Motor neuron (in vitro differentiated cells): ENCODE measurements around the gene SLC5A9. TPM values are rescaled to one million over a fixed set of nuclear protein-coding genes. Genes with fewer than 3 reads are reported as not detected.

Experiments
- ATAC-seq, 8 experiments: fragments of 200-7000 bp; cut with Tn5 transposase; replicated peaks in 6 of 8; 2 replicates each; pipeline ENCODE4 v1.8.0; 2021; ENCODE audit warnings: mild to moderate bottlenecking in 8 of 8, moderate library complexity in 8 of 8
- H3K27ac ChIP-seq, 2 donors: fragments of 250-450 bp; sonication (Bioruptor Pico); 2 replicates each; pipeline ENCODE4 v1.9.0; 2021; ENCODE audit warnings: antibody characterized with exemption in 2 of 2, mild to moderate bottlenecking in 2 of 2, moderate library complexity in 1 of 2
- H3K4me1 ChIP-seq, 2 donors: fragments of 250-450 bp; sonication (Bioruptor Pico); replicated peaks in 1 of 2; 2 replicates each; pipeline ENCODE4 v1.6.1; 2021; ENCODE audit warnings: antibody characterized with exemption in 2 of 2, mild to moderate bottlenecking in 2 of 2, moderate library complexity in 1 of 2
- H3K4me3 ChIP-seq, 5 donors: fragments of 250-450 bp; sonication (Bioruptor Pico); 2 replicates each; pipeline ENCODE4 v1.9.0; 2021; ENCODE audit warnings: antibody characterized with exemption in 5 of 5, mild to moderate bottlenecking in 5 of 5, moderate library complexity in 4 of 5
- WGBS, 10 experiments: fragments of 450-650 bp; shearing (Covaris generic); methylation state at CpG; one replicate each; pipeline ENCODE4 v1.0.0; 2022; 5-methylcytosine and 5-hydroxymethylcytosine counted together
- in situ Hi-C, 9 experiments: fragments of 400-800 bp; cut with MboI; loops; one replicate each; pipeline ENCODE4 v1.15.0; 2021; ENCODE audit warnings: low sequenced_read_pairs in 9 of 9, low pct_unique_long_range_greater_than_20kb in 2 of 9; ENCODE audit not compliant: unreplicated experiment in 9 of 9
- total RNA-seq, 8 experiments: library from RNA; unstranded; fragments of 300-600 nt; gene quantifications; 2 replicates each; pipeline versions ENCODE4 v1.2.3 to v1.2.4, GENCODE V29; 2022

SLC5A9 gene
- total RNA-seq, 8 experiments from 2014 or later, result 0.20 to 1.0 (median 0.32) TPM; not detected in 1

GRCh38 chr1:48294656-48295055 lies 72.1 kb downstream of the SLC5A9 start:
- Histone ChIP-seq H3K27ac (no peak overlapping the region), H3K4me3 (no peak overlapping the region), H3K4me1 (no peaks in the 10 kb centered on the region)
- peak in 2 of 8 experiments; percentile 90 to 93 for ATAC-seq
- in situ Hi-C loops, result no loop called here
- 8 to 89% (median 57%) methylated on average over 1 of the region's 1 CpG; no CpG with 5 or more reads in 3 of the 10 experiments for WGBS, 10 experiments

Other genes starting within 250 kb of the SLC5A9 start
- 1 to 10 TPM in 1 of 8 experiments, under 1 TPM in 7; 0.11 to 1.1 (median 0.42) TPM for gene TRABD2B, start 225.3 kb upstream of the SLC5A9 start, total RNA-seq
- 10 to 100 TPM in 4 of 8 experiments, 1 to 10 TPM in 3, under 1 TPM in 1; 0.61 to 37.4 (median 9.5) TPM for gene SPATA6, start 249.5 kb downstream of the SLC5A9 start, total RNA-seq